Stimulated activated CD4-positive, alpha-beta T cell treated with anti-CD3 and anti-CD28 coated beads, Interleukin-1b, Interleukin-23, amount 100 ng/mL, for 1 hour (primary cell): Measurements from ENCODE around the gene BAHD1.

Experiments
- DNase-seq, 2 donors: peaks; one replicate each; pipeline ENCODE4 v3.0.0-alpha.2; 2020; ENCODE audit warnings: low read depth in 2 of 2

The BAHD1 gene

GRCh38 chr15:40440743-40441564 lies at the start of gene BAHD1:
BAHD1 (plus strand) TSS chr15:40440953; CDS start chr15:40458465, 17,512 bp downstream.
- peak; percentile 84 to 87 for DNase-seq

DNA sequence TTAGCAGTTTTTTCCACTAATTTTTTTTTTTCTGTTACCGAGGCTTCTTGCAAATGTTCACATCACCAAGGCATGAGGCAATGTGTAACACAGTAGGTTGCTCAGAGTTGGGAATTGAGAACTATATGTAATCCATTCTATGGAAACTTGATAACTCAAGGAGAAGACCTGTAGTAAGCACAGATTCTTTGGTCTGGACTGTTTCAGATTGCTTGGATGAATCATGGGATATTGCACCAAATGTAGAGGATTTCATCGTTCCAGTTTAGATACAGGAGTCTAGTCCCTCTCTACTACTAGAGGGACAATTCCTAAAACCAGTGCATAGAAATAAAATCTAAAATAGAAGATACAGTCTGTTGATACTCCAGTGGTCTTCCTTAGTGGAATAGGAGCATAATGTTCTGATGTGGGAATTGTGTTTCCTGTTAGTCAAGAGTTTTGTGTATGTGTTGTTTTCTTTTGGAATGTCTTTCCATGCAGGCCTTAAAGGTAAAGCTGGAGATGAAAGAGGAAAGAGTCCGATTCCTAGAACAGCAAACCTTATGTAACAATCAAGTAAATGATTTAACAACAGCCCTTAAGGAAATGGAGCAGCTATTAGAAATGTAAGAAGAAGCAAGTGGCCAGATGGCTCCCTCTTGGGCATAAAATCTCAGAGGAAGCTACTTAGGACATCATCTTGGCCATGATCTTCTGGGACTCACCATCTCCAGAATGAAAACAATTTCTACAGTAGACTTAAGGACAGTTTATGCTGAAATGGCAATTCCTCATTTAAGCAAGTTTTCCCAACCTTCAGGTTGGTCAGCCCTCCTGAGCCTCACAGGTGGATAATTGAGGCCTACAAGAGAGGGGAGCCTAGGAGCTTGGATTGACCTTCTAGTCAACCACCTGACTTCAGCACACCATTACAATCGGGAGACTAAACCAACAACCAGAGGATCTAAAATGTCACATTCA lies 47.5 kb upstream of the BAHD1 start:
- no peak for DNase-seq

GRCh38 chr15:40397688-40398412 lies 42.9 kb upstream of the BAHD1 start:
- no peak for DNase-seq

DNA sequence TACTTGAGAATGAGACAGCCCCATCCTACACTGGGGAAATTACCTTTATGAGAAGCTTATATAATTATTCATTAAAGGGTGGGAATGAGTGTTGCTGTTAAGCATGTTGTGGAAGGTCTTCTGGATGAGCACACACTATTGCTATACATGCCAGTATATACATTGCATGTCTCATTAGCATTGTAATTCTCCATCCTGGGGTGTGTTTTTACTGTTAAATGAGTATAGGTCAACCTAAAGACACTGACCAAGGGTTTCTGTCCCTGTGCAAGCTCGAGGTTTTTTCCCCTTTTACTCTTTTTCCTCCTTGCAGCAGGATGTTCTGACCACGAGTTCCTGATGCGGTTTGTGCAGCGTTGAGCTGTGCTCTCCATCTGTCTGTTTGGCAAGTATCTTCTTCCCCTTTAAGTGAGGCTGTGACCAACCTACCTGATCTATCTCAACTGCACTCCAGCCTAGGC lies 42.3 kb upstream of the BAHD1 start:
- DNase-seq = no peak

DNA sequence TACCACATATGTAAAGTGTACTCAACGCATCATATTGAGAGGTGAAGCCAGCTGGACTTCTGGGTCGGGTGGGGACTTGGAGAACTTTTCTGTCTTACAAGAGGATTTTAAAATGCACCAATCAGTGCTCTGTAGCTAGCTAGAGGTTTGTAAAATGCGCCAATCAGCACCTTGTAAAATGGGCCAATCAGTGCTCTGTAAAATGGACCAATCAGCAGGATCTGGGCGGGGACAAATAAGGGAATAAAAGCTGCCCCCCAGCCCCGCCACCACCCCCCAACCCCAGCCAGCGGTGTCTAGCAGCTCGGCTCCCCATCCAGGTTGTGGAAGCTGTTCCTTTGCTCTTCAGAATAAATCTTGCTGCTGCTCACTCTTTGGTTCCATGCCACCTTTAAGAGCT lies 41.4 kb upstream of the BAHD1 start:
- no peak for DNase-seq

GRCh38 chr15:40405501-40406381 lies 35.0 kb upstream of the BAHD1 start, which contains the start of gene IVD:
IVD (plus strand) TSS chr15:40405795; CDS start chr15:40405828, 33 bp downstream.
- peak; percentile 57 to 77 for DNase-seq

- no peak for DNase-seq
Observed at GRCh38 chr15:40407330-40407990, 33.3 kb upstream of the BAHD1 start.

GRCh38 chr15:40409366-40409765 lies 31.4 kb upstream of the BAHD1 start:
- no peak for DNase-seq

DNA sequence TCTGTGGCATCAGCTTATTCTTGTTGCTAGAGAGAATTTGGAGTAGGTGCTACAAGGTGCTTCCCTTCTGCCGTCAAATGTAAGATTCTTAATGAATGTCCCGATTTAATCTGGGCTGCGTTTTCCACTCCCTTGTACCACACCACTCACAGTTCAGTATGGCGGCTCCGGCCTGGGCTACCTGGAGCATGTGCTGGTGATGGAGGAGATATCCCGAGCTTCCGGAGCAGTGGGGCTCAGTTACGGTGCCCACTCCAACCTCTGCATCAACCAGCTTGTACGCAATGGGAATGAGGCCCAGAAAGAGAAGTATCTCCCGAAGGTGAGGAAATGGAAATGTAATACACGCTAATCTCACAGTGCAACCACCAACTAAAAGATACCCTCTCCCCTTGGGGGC lies 30.3 kb upstream of the BAHD1 start:
- DNase-seq = no peak

DNA sequence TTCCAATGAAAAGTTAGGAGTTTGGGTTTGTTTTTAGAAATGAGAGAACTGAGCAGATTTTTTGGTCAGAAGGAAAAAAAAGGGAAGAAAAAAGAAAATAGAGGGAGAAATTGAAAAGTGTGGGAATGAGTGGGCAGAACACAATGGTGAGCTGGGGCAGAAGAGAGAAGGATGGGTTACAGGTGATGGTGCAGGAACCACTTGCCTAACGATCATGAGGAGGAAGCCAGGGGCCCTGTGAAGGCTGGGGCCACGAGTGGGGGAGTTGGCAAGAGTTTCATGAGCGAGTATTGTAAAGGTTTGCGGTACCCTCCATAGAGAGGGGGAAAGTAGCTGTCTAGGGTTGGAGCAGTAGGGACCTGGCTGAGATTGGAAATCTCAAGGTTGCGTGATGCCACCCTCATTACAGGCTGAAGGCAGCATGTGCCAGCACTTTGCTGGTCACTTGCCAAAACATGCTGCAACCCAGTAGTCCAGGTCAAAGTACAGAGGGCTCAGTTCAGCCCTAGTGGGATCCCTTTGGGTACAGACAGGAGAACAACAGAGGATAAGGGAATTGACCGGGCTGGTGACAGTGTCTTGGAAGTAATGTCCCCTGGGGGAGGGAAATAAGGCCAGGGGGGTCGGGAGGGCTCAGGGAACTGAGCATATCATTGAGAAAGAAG lies 28.5 kb upstream of the BAHD1 start:
- DNase-seq = no peak

- DNase-seq = no peak
Observed at GRCh38 chr15:40413036-40413435, 27.7 kb upstream of the BAHD1 start.

GRCh38 chr15:40414816-40415215 lies 25.9 kb upstream of the BAHD1 start:
- DNase-seq = no peak

GRCh38 chr15:40415226-40415625 lies 25.5 kb upstream of the BAHD1 start:
- no peak for DNase-seq

- no peak for DNase-seq
Observed at GRCh38 chr15:40416056-40416455, 24.7 kb upstream of the BAHD1 start.

DNA sequence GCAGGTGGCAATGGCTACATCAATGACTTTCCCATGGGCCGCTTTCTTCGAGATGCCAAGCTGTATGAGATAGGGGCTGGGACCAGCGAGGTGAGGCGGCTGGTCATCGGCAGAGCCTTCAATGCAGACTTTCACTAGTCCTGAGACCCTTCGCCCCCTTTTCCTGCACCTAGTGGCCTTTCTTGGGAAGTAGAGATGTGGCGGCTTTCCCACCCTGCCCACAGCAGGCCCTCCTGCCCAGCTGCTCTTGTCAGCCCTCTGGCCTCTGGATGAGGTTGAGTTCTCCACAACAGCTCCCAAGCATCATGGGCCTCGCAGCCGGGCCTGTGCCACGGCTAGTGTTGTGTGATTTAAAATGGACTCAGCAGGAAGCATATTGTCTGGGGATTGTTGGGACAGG lies 22.6 kb upstream of the BAHD1 start:
- DNase-seq = no peak

GRCh38 chr15:40420071-40420713 lies 20.6 kb upstream of the BAHD1 start:
- no peak for DNase-seq

DNA sequence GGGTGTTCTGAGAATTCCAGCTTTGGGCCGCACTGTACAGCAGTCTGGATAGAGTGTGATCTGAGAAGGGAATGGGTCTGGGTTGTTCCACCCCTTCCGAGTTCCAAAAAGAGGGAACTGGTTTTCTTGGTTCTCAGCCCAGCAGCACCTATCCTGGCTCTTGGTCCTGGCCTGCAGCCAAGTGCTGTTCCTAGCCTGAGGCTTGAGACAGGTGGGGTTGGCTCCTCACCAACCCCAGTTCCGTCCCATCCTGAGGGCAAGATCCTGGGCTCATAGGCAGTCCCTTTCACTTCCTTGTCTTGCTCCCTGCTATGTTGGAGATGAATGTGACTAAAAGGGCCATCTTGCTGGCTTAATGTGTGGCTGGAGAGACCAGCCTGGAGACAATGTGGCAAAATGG lies 20.0 kb upstream of the BAHD1 start:
- DNase-seq = no peak

DNA sequence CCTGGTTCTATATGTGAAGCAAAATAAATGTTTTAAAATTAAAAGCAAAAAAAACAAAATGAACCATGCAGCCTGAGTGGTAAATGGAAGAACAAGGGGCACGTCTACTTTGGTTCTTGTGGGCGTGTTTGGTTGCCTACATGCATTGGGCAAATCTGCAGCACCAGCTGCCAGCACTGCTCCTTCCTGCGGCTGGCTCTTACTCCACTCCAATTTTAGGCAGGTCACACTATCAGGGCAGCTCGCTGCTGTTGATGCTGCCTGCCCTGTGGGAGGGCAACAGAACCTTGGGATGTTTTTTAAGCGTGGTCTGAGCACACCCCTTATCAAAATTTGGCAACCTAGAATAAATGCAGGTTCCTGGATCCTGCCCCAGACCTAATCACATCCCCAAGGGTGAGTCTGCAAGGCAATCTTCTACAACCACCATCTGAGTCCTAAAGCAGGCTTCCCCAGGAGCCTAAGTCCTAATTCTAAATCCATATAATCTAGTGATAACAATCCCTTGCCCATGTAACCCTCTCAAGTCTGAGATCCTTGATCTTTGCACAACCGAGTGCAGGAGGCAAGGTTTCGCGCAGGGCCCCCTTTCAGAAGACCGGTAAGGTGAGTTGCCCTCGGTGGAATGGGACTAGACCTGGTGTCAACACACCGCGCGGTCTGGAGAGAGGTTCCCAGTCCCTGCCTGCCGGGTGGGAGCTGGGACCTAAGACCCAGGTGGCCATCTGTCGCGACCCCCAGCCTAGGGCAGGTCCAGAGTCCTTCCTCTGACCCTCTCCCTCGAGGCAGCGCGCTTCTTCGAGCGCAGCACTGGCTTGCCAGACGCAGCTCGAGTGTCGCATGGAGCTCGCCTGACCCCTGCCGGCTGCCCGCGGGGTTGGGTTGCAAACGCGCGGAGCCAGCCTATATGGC lies 19.3 kb upstream of the BAHD1 start:
- DNase-seq = peak; percentile 51 to 75
